Stromal cell of bone marrow (primary cell): Measurements from ENCODE around the gene CDH18.

Experiments
- DNase-seq: peaks from one replicate; pipeline ENCODE4 v3.0.0-alpha.2; 2012; ENCODE audit warnings: low read depth

CDH18 gene

GRCh38 chr5:19928562-19929421 lies 59.2 kb downstream of the CDH18 start:
- DNase-seq, result peak; percentile 79

- DNase-seq, result no peak
These were observed 60.1 kb downstream of the CDH18 start for GRCh38 chr5:19927919-19928318.

- DNase-seq, result no peak
These were observed 60.8 kb downstream of the CDH18 start for GRCh38 chr5:19927170-19927569.

- DNase-seq, result peak; percentile 14
These were observed 64.3 kb downstream of the CDH18 start for GRCh38 chr5:19923742-19924141.

DNA sequence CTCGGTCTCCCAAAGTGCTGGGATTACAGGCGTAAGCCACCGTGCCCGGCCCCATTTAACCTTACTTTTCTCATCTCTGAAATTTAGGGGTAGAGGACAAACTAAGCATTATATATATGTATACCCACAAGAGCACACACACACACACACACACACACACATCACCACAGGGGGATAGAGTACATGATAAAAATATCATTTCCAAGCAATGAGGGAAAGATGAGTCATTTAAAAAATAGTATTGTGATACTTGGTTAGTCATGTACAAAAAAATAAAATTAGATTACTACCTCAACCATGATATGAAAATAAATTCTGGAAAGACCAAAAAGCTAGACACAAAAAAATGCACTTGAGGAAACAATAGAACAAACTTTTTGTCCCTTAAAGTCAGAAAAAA lies 67.2 kb downstream of the CDH18 start:
- peak; percentile 40 for DNase-seq

DNA sequence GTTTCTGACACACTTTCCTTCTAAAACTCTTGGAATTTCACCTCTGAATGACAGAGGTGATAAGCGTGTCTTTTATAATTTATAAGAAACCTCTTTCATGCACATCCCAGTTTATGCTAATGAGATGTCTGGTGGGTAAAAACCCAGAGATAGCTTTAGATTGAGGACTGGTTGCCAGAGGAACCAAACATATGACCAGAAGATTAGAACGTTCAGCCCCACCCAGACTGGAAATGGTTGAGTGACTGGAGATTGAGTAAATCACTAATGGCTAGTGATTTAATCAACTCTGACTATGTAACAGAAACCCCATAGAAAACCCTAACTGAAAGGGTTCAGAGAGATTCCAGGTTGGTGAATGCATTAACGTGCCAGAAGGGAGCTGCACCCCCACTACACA lies 69.2 kb downstream of the CDH18 start:
- DNase-seq, result no peak

GRCh38 chr5:19917588-19918122 lies 70.3 kb downstream of the CDH18 start:
- DNase-seq, result no peak

GRCh38 chr5:19910136-19910535 lies 77.9 kb downstream of the CDH18 start:
- DNase-seq, result no peak

- no peak for DNase-seq
These were observed 83.2 kb downstream of the CDH18 start for GRCh38 chr5:19904766-19905165.

DNA sequence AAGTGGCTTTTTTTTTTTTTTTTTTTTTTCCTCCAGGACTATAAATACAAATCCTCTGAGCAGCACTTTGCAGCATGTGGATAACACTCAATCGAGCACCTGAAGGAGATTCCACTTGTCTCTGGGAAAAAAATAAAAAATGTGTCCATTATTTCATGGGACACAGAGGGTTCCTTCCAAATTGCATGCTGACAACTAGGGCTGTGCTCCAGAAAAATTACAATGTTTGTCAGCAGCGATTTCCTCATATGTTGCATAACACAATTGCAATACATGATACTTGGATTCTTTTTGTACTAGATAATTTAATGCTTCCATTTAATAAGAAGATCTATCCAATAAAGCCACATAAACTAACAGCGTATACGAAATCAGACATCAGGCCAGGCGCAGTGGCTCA lies 84.4 kb downstream of the CDH18 start:
- peak; percentile 8 for DNase-seq

- DNase-seq, result no peak
These were observed 85.6 kb downstream of the CDH18 start for GRCh38 chr5:19902316-19902934.

GRCh38 chr5:19900269-19900668 lies 87.7 kb downstream of the CDH18 start:
- no peak for DNase-seq

- peak; percentile 17 for DNase-seq
These were observed 96.3 kb downstream of the CDH18 start for GRCh38 chr5:19891658-19892057.

DNA sequence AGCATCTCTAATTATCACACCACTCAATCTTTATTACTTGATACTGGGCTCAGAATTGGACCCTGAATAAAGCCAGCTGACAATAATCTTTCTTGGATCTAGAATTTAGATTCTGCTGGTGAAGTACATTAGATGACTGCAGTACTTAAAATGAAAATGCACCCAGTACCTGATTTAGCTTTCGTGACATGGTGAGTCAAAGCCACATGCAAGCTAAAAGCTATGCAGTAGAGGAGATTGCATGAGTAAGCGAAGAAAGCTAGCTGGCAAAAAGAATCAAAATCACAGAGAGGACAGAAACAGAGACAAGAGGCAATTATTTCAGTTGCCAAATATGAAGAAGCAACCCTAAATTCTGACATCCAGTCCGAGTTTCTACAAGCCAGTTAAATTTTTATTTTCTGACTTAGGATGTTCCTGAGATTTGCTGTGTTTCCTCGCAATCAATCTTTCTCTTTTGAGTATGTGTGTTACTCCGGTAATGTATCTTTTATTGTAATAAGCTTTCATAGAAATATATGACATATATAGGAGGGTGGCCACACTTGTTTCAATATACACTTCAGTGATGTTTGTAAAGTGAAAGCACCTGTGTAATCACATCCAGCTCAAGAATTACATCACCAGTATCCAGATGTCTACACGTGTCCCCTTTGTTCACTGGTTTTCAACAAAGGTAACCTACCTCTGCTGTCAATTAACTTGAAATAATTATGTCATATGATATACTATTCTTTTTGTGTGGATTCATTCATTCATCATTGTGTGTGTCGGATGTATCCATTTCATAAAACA lies 101.7 kb downstream of the CDH18 start:
- peak; percentile 66 for DNase-seq

- no peak for DNase-seq
These were observed 102.8 kb downstream of the CDH18 start for GRCh38 chr5:19885040-19885824.

DNA sequence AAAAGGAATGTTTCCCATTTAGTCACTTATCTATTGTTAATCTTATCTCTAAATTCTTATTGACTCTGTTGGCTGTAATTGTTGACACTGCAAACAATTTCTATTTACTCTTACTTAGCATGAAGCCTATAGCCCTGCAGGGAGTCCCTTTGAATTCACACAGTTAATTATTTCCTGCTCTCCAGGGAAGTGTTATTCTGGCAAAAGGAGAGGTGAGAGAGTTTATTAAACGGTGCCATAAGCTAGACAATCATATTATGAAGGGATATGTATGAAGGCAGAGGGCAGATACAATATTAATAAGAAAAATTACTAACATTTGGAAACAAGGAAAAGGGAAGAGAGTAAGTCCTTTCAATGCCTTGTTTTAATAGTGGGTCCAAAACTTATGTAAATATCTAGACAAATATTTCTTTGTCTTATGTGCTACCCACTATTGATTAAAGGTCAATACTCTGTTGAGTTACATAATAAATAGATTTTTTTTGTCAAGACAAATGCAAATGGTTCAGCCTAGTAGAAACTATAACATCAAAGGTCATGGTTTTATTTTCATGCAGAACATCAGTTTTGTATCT lies 107.1 kb downstream of the CDH18 start:
- DNase-seq, result no peak

- no peak for DNase-seq
These were observed 107.5 kb downstream of the CDH18 start for GRCh38 chr5:19880458-19880857.

GRCh38 chr5:19874811-19875210 lies 113.2 kb downstream of the CDH18 start:
- DNase-seq, result no peak

DNA sequence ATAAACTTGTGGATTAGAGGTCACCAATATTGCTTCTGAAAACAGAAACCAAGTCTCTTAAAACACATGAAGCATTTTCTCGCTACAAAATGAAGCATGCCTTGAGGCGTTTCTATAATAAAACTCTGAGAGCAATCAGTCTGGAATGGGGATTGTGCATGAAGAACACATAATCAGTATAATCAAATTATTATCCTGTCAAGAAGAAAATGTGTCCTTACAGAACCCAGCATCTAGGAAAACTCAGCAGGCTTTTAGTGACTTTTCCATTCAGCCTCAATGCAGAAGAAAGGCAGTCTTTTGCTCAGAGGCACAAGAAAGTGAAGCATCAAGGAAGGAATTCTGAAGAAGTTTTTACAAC lies 121.9 kb downstream of the CDH18 start:
- DNase-seq, result no peak

DNA sequence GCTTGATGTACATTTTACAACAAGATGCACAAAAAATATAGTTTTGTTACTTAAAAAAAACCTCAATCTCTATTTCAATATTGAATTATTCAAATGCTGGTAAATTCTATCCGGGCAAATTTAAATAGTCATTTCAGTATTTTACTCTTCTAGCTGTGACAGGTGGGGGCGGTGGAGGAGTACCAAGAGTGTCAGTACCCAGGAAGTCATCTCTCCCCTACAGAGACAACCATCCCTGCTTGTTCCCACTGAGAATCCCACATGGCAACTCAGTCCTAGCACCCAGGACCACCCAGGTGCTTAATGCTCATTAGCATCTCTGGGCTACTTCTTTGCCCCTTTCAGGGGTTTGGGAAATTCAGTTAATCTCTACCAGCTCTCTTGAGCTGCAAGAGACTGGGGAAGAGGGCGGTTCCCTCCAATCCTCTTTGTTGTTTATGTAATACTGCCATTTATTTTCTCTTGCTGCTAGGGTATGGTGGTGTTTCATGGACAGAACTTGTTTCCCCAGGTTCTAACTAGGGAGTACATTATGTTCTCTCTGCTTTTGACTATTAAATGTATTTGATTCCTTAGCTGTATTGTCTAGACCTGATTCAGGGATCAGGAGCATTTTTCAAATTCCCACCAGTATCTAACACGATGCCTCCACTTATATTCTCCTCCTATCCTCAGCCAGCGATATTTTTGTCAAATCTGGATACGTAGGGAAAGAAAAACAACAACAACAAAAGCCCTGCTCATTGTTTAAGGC lies 122.5 kb downstream of the CDH18 start:
- no peak for DNase-seq

GRCh38 chr5:19862711-19863110 lies 125.3 kb downstream of the CDH18 start:
- DNase-seq, result no peak
